ENCODE measurements around the gene RLN3.

The RLN3 gene

GRCh38 chr19:14052470-14052869, 24.5 kb downstream of the RLN3 start:
- TF ChIP-seq, protein P1, sequence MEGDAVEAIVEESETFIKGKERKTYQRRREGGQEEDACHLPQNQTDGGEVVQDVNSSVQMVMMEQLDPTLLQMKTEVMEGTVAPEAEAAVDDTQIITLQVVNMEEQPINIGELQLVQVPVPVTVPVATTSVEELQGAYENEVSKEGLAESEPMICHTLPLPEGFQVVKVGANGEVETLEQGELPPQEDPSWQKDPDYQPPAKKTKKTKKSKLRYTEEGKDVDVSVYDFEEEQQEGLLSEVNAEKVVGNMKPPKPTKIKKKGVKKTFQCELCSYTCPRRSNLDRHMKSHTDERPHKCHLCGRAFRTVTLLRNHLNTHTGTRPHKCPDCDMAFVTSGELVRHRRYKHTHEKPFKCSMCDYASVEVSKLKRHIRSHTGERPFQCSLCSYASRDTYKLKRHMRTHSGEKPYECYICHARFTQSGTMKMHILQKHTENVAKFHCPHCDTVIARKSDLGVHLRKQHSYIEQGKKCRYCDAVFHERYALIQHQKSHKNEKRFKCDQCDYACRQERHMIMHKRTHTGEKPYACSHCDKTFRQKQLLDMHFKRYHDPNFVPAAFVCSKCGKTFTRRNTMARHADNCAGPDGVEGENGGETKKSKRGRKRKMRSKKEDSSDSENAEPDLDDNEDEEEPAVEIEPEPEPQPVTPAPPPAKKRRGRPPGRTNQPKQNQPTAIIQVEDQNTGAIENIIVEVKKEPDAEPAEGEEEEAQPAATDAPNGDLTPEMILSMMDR (conservative IDR thresholded peaks at IDR 0.05; ENCODE audit: low read length): no peak
- H3K4me3 ChIP-seq (ENCODE audit: low read length): no peak overlapping the region

DNA sequence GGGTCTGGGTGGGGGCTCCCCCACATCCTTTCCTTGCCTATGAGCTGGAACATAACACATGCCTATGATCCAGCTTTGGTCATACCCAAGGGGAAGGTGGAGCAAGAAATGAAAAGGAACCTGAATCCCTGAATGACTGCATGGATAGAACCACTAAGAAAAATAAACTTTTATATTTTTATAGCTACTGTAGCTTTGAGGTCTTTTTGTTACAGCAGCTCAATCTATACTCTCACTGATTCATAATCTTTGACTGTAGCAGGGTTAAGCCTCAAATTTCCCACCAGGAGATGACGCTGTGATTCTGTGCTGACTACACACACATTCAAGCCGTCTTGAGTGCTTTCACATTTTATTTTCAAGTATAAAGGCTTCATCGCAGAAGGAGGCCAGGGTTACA, 25.1 kb downstream of the RLN3 start:
- TF ChIP-seq, protein P1 (conservative IDR thresholded peaks at IDR 0.05; ENCODE audit: low read length): no peak
- H3K4me3 ChIP-seq (ENCODE audit: low read length): no peak overlapping the region
- no peak for DNase-seq (ENCODE audit: low read depth)

More at GRCh38 chr19:14052470-14052869, 24.5 kb downstream of the RLN3 start:
- DNase-seq (ENCODE audit: low read depth): no peak

- H3K4me3 ChIP-seq (ENCODE audit: low read length): no peak overlapping the region
- TF ChIP-seq, protein P1 (conservative IDR thresholded peaks at IDR 0.05; ENCODE audit: low read length): no peak
- no peak for DNase-seq (ENCODE audit: low read depth)
Measured at GRCh38 chr19:14053500-14053899, 25.6 kb downstream of the RLN3 start.

DNA sequence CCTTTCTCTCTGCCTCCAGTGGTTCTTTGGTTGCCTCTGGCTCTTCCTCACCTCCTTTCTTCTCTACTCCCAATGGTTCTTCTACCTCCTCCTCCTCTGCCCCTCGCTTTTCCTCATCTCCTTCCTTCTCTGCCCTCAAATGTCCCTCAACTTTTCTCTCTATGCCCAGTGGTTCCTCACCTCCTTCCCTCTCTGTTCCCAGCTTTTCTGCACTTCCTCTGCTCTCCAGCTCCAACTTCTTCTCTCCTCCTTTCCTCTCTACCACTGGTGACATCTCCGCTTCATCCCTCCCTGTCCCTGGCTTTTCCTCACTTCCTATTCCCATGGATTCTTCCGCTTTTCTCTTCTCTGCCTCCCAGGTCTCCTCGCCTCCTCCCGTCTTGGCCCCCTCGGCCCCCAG, 26.2 kb downstream of the RLN3 start:
- no peak overlapping the region for H3K4me3 ChIP-seq (ENCODE audit: low read length)
- no peak for DNase-seq (ENCODE audit: low read depth)
- TF ChIP-seq, protein P1 (conservative IDR thresholded peaks at IDR 0.05; ENCODE audit: low read length): no peak

- H3K4me3 ChIP-seq (ENCODE audit: low read length): no peak overlapping the region
- TF ChIP-seq, protein P1 (conservative IDR thresholded peaks at IDR 0.05; ENCODE audit: low read length): no peak
- no peak for DNase-seq (ENCODE audit: low read depth)
Measured at GRCh38 chr19:14054721-14055120, 26.8 kb downstream of the RLN3 start.

DNA sequence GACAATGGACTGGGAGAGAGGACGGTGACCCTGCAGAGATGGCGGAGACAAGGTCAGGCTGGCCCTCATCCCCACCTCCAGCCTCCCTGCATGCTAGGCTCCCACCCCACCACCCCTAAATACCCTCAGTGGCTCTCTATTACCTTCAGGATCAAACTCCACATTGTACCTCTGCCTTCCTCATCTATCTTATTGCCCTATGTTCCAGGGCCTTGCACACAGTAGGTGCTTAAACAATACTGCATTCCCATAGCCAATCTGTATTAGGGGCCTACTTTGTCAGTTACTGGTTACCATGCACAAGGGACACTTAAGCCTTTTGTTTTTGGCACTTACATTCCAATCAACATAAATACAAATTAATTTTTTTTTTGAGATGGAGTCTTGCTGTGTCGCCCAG, 27.4 kb downstream of the RLN3 start:
- no peak for DNase-seq (ENCODE audit: low read depth)
- H3K4me3 ChIP-seq (ENCODE audit: low read length): no peak overlapping the region
- TF ChIP-seq, protein P1 (conservative IDR thresholded peaks at IDR 0.05; ENCODE audit: low read length): no peak

- TF ChIP-seq, protein P1 (conservative IDR thresholded peaks at IDR 0.05; ENCODE audit: low read length): no peak
- DNase-seq (ENCODE audit: low read depth): no peak
- no peak overlapping the region for H3K4me3 ChIP-seq (ENCODE audit: low read length)
Measured at GRCh38 chr19:14056069-14056666, 28.2 kb downstream of the RLN3 start.

All from AG10803 (cell line).